ENCODE data around the gene TSPO.
"Not testable (repeated sequence)": the region's sequence is repeated elsewhere in the genome, so short reads cannot be mapped to it uniquely, and the experiment has no call there.

The TSPO gene

GRCh38 chr22:43151251-43152002 lies at the start of gene TSPO:
Gene TSPO, plus strand, starts transcription at chr22:43151559. Its CDS starts 7,680 bp downstream, at chr22:43159239.
- DNase-seq = peak; percentile 44

GRCh38 chr22:43104056-43104625 lies 47.2 kb upstream of the TSPO start:
- DNase-seq = peak; percentile 26

- DNase-seq = not testable (repeated sequence)
Observed at GRCh38 chr22:43104950-43105349, 46.4 kb upstream of the TSPO start.

GRCh38 chr22:43106302-43106701 lies 45.1 kb upstream of the TSPO start:
- DNase-seq = no peak

GRCh38 chr22:43109511-43109910 lies 41.8 kb upstream of the TSPO start:
- no peak for DNase-seq

- DNase-seq = no peak
Observed at GRCh38 chr22:43109921-43110443, 41.4 kb upstream of the TSPO start.

- DNase-seq = peak; percentile 18
Observed at GRCh38 chr22:43110444-43110926, 40.9 kb upstream of the TSPO start, which contains the start of gene BIK. Gene BIK, plus strand, starts transcription at chr22:43110750. Its CDS starts 13,273 bp downstream, at chr22:43124023.

GRCh38 chr22:43110927-43111623 lies 40.3 kb upstream of the TSPO start:
- peak; percentile 14 for DNase-seq

- DNase-seq = no peak
Observed at GRCh38 chr22:43113526-43114251, 37.7 kb upstream of the TSPO start.

GRCh38 chr22:43114958-43115357 lies 36.4 kb upstream of the TSPO start:
- DNase-seq = no peak

- DNase-seq = no peak
Observed at GRCh38 chr22:43116932-43117331, 34.4 kb upstream of the TSPO start.

GRCh38 chr22:43118024-43118849 lies 33.1 kb upstream of the TSPO start:
- DNase-seq = no peak

- no peak for DNase-seq
Observed at GRCh38 chr22:43118953-43119458, 32.4 kb upstream of the TSPO start.

- no peak for DNase-seq
Observed at GRCh38 chr22:43126501-43127165, 24.7 kb upstream of the TSPO start.

- no peak for DNase-seq
Observed at GRCh38 chr22:43127166-43127908, 24.0 kb upstream of the TSPO start.

- DNase-seq = no peak
Observed at GRCh38 chr22:43128116-43128515, 23.2 kb upstream of the TSPO start.

GRCh38 chr22:43128928-43129424 lies 22.4 kb upstream of the TSPO start:
- no peak for DNase-seq

- no peak for DNase-seq
Observed at GRCh38 chr22:43129426-43130425, 21.6 kb upstream of the TSPO start.

Data from stimulated activated CD4-positive, alpha-beta T cell treated with anti-CD3 and anti-CD28 coated beads, Interleukin-1b, Interleukin-23, amount 100 ng/mL, for 48 hours (primary cell).